Activated T-cell treated with anti-CD3 and anti-CD28 coated beads for 4 hours (primary cell): Measurements from ENCODE around the gene AGPAT3.
"Not testable (repeated sequence)": the region's sequence is repeated elsewhere in the genome, so short reads cannot be mapped to it uniquely, and the experiment has no call there.

Source experiments
- DNase-seq: peaks from one replicate; pipeline ENCODE4 v3.0.0-alpha.2; 2020

The AGPAT3 gene

GRCh38 chr21:43835050-43835449 lies 30.0 kb upstream of the AGPAT3 start:
- no peak for DNase-seq

GRCh38 chr21:43835861-43836260 lies 29.2 kb upstream of the AGPAT3 start:
- no peak for DNase-seq

GRCh38 chr21:43836616-43837015 lies 28.4 kb upstream of the AGPAT3 start:
- DNase-seq = no peak

GRCh38 chr21:43840259-43840658 lies 24.8 kb upstream of the AGPAT3 start:
- DNase-seq = no peak

GRCh38 chr21:43842742-43843141 lies 22.3 kb upstream of the AGPAT3 start:
- no peak for DNase-seq

GRCh38 chr21:43844906-43845305 lies 20.1 kb upstream of the AGPAT3 start:
- not testable (repeated sequence) for DNase-seq

GRCh38 chr21:43845386-43845785 lies 19.6 kb upstream of the AGPAT3 start:
- DNase-seq = no peak

GRCh38 chr21:43846430-43846829 lies 18.6 kb upstream of the AGPAT3 start:
- DNase-seq = no peak

- DNase-seq = no peak
Observed at GRCh38 chr21:43847301-43847700, 17.7 kb upstream of the AGPAT3 start.

- DNase-seq = no peak
Observed at GRCh38 chr21:43848771-43849170, 16.3 kb upstream of the AGPAT3 start.

GRCh38 chr21:43849532-43850299 lies 15.3 kb upstream of the AGPAT3 start:
- no peak for DNase-seq

GRCh38 chr21:43850728-43851295 lies 14.2 kb upstream of the AGPAT3 start:
- DNase-seq = no peak

GRCh38 chr21:43851593-43851992 lies 13.4 kb upstream of the AGPAT3 start:
- DNase-seq = no peak

GRCh38 chr21:43853851-43854772 lies 10.9 kb upstream of the AGPAT3 start:
- DNase-seq = no peak

GRCh38 chr21:43854773-43855633 lies 10.0 kb upstream of the AGPAT3 start:
- no peak for DNase-seq

- DNase-seq = no peak
Observed at GRCh38 chr21:43855955-43856354, 9.1 kb upstream of the AGPAT3 start.

- DNase-seq = no peak
Observed at GRCh38 chr21:43858806-43859648, 6.0 kb upstream of the AGPAT3 start.

GRCh38 chr21:43859747-43860214 lies 5.2 kb upstream of the AGPAT3 start:
- no peak for DNase-seq

GRCh38 chr21:43861706-43862105 lies 3.3 kb upstream of the AGPAT3 start:
- no peak for DNase-seq

GRCh38 chr21:43864313-43864961 lies 586 bp upstream of the AGPAT3 start:
- peak; percentile 30 for DNase-seq
